Measurements from ENCODE around the gene LCE1E.

LCE1E gene, protein sequence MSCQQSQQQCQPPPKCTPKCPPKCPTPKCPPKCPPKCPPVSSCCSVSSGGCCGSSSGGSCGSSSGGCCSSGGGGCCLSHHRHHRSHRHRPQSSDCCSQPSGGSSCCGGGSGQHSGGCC

GRCh38 chr1:152786077-152786476, at the start of gene LCE1E:
Gene LCE1E (plus strand): TSS chr1:152786257. CDS start chr1:152787300, 1,043 bp downstream.
- Mint-ChIP-seq H3K27ac (no peak within 1 kb of the TSS), H3K36me3 (no peaks in the 10 kb centered on the region), H3K9me3 (no peaks in the 10 kb centered on the region), H3K4me1 (no peaks in the 10 kb centered on the region), H3K4me3 (no peak within 1 kb of the TSS)
- DNase-seq (ENCODE audit: low spot score in 2 of 2) (no peak), ATAC-seq (no peak)

- no peak overlapping the region for H3K4me3 Mint-ChIP-seq
- no peak overlapping the region for H3K27ac Mint-ChIP-seq
- no peak for DNase-seq (ENCODE audit: low spot score in 2 of 2)
- ATAC-seq: no peak
- H3K36me3 Mint-ChIP-seq: no peaks in the 10 kb centered on the region
- H3K9me3 Mint-ChIP-seq: no peaks in the 10 kb centered on the region
- H3K4me1 Mint-ChIP-seq: no peaks in the 10 kb centered on the region
Observed at GRCh38 chr1:152737997-152738396, 48.1 kb upstream of the LCE1E start.

DNA sequence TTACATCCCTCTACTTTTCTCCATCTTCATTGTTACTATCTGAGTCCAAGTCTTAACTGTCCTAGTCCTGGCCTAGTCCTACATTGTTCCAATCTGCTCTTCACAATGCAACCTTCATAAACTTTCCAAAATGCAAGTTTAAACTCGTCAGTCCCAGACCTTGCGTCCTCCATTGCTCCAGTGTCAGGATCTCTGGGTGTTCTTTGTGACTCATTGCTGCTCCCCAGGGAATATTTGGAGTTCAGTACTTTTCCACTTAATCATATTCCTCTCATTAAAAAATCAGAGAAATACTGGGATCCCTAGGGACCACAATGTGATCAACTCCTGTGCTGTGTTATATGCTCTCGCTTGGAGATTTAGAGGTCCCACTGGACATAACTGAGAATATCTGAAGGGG, 46.2 kb upstream of the LCE1E start:
- Mint-ChIP-seq H3K9me3 (no peaks in the 10 kb centered on the region), H3K27ac (no peak overlapping the region), H3K36me3 (no peaks in the 10 kb centered on the region), H3K4me3 (no peak overlapping the region), H3K4me1 (no peaks in the 10 kb centered on the region)
- ATAC-seq: no peak
- no peak for DNase-seq (ENCODE audit: low spot score in 2 of 2)

DNA sequence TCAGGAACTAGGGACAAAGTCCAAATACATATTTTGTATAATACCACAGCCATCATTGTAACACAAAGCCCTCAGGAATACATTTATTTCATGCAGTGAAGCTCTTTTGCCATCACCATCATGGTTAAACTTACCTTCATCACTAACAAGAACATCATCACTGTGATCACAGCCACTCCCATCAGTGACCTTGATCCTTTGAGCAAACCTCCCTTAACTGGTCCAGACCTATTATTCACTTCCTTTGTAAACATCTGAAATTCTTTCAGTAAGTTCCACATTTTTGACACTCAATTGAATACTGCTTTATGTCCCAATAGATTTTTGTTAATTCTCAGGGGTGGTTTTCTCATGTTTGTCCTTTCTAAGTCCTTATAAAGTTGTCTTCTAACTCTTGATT, 44.4 kb upstream of the LCE1E start:
- Mint-ChIP-seq H3K4me3 (no peak overlapping the region), H3K4me1 (no peaks in the 10 kb centered on the region), H3K36me3 (no peaks in the 10 kb centered on the region), H3K9me3 (no peaks in the 10 kb centered on the region), H3K27ac (no peak overlapping the region)
- DNase-seq (ENCODE audit: low spot score in 2 of 2): no peak
- ATAC-seq: no peak

DNA sequence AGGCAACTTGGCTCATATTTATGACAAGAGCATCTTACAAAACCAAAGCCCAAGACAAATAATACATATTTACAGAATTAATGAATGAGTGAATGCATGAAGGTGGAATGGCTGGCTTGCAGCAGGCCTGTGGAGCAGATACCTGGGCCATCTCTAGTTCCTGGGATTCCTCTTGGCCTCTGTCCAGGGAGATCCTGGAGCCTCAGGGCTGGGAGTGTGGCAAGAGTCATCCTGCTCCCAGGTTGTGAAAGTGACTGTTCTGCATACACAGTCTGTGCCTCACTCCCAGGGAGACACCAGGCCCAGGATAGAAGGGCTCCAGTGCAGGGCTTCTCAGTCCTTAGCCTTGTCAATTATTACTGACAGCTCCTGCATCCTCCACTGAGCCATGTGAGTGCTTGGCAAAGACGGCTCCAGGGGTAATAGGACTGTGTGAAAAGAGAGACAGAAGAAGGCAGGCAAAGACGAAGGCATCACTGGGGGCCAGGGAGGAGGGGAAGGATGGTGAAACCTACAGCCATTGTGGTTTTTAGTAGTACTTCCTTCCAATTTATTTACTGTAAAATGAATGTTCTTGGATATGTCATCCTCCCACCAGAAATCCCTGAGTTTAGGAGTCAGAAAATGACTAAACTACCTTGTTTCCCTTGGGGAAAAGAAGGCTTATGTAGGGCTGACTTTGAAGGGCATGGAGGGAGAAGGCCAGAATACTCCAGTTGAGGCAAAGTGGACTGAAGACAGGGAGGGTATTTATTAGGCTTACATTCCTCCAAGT, 42.5 kb upstream of the LCE1E start:
- H3K4me1 Mint-ChIP-seq: no peaks in the 10 kb centered on the region
- no peaks in the 10 kb centered on the region for H3K36me3 Mint-ChIP-seq
- ATAC-seq (no peak), DNase-seq (ENCODE audit: low spot score in 2 of 2) (no peak)
- no peak overlapping the region for H3K27ac Mint-ChIP-seq
- no peak overlapping the region for H3K4me3 Mint-ChIP-seq
- no peaks in the 10 kb centered on the region for H3K9me3 Mint-ChIP-seq

DNA sequence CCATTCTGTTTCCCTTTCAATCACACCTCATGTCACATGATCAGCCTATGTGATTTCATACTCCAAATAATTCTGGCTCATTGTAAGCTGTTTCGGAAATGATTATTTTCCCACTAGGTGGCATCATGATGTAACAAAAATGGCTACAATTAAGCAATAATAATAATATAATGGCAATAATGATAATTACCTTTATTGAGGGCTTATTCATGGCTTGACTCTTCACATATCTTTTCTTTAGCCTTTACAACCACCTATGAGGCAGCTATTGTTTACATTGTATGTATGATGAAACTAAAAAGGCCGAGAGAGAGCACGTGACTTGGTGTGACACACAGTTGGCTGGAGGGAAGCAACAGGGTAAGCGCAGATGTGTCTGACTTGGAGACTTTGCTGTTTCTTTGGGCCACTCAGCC, 40.8 kb upstream of the LCE1E start:
- H3K4me1 Mint-ChIP-seq: no peaks in the 10 kb centered on the region
- ATAC-seq (no peak), DNase-seq (ENCODE audit: low spot score in 2 of 2) (no peak)
- no peak overlapping the region for H3K27ac Mint-ChIP-seq
- H3K36me3 Mint-ChIP-seq: no peaks in the 10 kb centered on the region
- no peak overlapping the region for H3K4me3 Mint-ChIP-seq
- H3K9me3 Mint-ChIP-seq: no peaks in the 10 kb centered on the region

GRCh38 chr1:152745765-152746444, 40.2 kb upstream of the LCE1E start:
- no peaks in the 10 kb centered on the region for H3K36me3 Mint-ChIP-seq
- no peaks in the 10 kb centered on the region for H3K4me1 Mint-ChIP-seq
- H3K4me3 Mint-ChIP-seq: no peak overlapping the region
- no peak overlapping the region for H3K27ac Mint-ChIP-seq
- no peaks in the 10 kb centered on the region for H3K9me3 Mint-ChIP-seq
- ATAC-seq: no peak
- no peak for DNase-seq (ENCODE audit: low spot score in 2 of 2)

DNA sequence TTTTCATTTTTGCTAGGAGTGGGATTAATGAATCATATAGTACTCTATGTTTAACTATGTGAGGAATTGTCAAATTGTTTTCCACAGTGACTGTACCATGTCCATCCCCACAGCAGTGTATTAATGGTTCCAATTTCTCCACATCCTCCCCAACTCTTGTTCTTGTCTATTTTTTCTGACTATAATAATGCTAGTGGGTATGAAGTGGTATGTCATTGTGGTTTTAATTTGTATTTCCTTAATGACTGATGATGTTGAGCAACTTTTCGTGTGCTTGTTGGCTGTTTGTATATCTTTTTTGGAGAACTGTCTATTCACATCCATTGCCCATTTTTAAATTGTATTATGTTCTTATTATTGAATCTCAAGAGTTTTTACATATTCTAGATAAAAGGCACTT, 38.2 kb upstream of the LCE1E start:
- DNase-seq (ENCODE audit: low spot score in 2 of 2) (no peak), ATAC-seq (no peak)
- Mint-ChIP-seq H3K9me3 (no peaks in the 10 kb centered on the region), H3K4me1 (no peaks in the 10 kb centered on the region), H3K4me3 (no peak overlapping the region), H3K36me3 (no peaks in the 10 kb centered on the region), H3K27ac (no peak overlapping the region)

GRCh38 chr1:152752225-152752624, 33.8 kb upstream of the LCE1E start:
- Mint-ChIP-seq H3K9me3 (no peaks in the 10 kb centered on the region), H3K4me1 (no peaks in the 10 kb centered on the region), H3K27ac (no peak overlapping the region), H3K36me3 (no peaks in the 10 kb centered on the region), H3K4me3 (no peak overlapping the region)
- ATAC-seq (peak; percentile 34), DNase-seq (ENCODE audit: low spot score in 2 of 2) (no peak)

GRCh38 chr1:152753586-152753985, 32.5 kb upstream of the LCE1E start:
- Mint-ChIP-seq H3K27ac (no peak overlapping the region), H3K9me3 (no peaks in the 10 kb centered on the region), H3K36me3 (no peaks in the 10 kb centered on the region), H3K4me3 (no peak overlapping the region), H3K4me1 (no peaks in the 10 kb centered on the region)
- ATAC-seq: no peak
- no peak for DNase-seq (ENCODE audit: low spot score in 2 of 2)

GRCh38 chr1:152756872-152757271, 29.2 kb upstream of the LCE1E start:
- no peak overlapping the region for H3K4me3 Mint-ChIP-seq
- no peaks in the 10 kb centered on the region for H3K36me3 Mint-ChIP-seq
- H3K27ac Mint-ChIP-seq: no peak overlapping the region
- H3K9me3 Mint-ChIP-seq: no peaks in the 10 kb centered on the region
- DNase-seq (ENCODE audit: low spot score in 2 of 2) (no peak), ATAC-seq (no peak)
- no peaks in the 10 kb centered on the region for H3K4me1 Mint-ChIP-seq

- H3K4me3 Mint-ChIP-seq: no peak within 1 kb of the TSS
- no peaks in the 10 kb centered on the region for H3K9me3 Mint-ChIP-seq
- no peak within 1 kb of the TSS for H3K27ac Mint-ChIP-seq
- H3K4me1 Mint-ChIP-seq: no peaks in the 10 kb centered on the region
- DNase-seq (ENCODE audit: low spot score in 2 of 2) (no peak), ATAC-seq (peak; percentile 12)
- H3K36me3 Mint-ChIP-seq: no peaks in the 10 kb centered on the region
Observed at GRCh38 chr1:152757747-152758146, 28.3 kb upstream of the LCE1E start, which contains the start of gene KPRP. Gene KPRP (plus strand): TSS chr1:152758025. CDS start chr1:152759589, 1,564 bp downstream.

DNA sequence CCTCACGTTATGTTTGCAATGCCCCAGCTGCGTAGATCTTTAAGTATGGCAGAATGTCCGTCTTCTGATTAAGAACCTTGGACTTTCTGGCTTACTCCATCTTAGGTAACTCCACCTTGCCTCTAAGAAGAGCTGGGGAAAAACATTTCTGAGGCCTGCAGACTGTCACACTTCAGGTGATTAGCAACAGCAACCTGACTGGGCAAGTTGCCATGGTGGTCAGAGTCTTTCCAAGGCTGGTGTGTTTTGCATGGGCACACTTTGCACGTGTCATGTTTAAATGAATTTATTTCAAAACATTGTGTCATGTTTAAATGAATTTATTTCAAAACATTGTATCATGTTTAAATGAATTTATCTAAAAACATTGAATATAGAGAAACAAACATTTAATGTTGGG, 27.4 kb upstream of the LCE1E start:
- DNase-seq (ENCODE audit: low spot score in 2 of 2): no peak
- Mint-ChIP-seq H3K4me1 (no peaks in the 10 kb centered on the region), H3K9me3 (no peaks in the 10 kb centered on the region), H3K4me3 (no peak overlapping the region), H3K36me3 (no peaks in the 10 kb centered on the region), H3K27ac (no peak overlapping the region)
- ATAC-seq: no peak

DNA sequence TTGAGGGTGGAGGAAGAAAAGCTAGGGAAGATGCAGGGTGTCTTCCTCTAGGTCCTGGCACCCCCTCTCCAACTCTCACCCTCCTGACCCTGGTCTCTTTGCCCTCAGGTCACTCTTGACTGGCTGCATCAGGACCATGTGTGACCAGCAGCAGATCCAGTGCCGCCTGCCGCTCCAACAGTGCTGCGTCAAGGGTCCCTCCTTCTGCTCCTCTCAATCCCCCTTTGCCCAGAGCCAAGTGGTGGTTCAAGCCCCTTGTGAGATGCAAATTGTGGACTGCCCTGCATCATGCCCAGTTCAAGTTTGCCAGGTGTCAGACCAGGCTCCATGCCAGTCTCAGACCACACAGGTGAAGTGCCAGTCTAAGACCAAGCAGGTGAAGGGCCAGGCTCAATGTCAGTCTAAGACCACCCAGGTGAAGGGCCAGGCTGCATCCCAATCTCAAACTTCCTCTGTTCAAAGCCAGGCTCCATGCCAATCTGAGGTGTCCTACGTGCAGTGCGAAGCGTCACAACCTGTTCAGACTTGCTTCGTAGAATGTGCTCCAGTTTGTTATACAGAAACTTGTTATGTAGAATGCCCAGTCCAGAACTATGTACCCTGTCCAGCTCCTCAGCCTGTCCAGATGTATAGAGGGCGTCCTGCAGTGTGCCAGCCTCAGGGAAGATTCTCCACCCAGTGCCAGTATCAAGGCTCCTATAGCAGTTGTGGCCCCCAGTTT, 26.4 kb upstream of the LCE1E start:
- Mint-ChIP-seq H3K4me3 (no peak overlapping the region), H3K27ac (no peak overlapping the region), H3K36me3 (no peaks in the 10 kb centered on the region), H3K9me3 (no peaks in the 10 kb centered on the region), H3K4me1 (no peaks in the 10 kb centered on the region)
- ATAC-seq (no peak), DNase-seq (ENCODE audit: low spot score in 2 of 2) (no peak)

GRCh38 chr1:152760551-152761190, 25.4 kb upstream of the LCE1E start:
- DNase-seq (ENCODE audit: low spot score in 2 of 2): no peak
- Mint-ChIP-seq H3K4me3 (no peak overlapping the region), H3K9me3 (no peaks in the 10 kb centered on the region), H3K4me1 (no peaks in the 10 kb centered on the region), H3K27ac (no peak overlapping the region), H3K36me3 (no peaks in the 10 kb centered on the region)
- no peak for ATAC-seq

Measured in stimulated activated effector memory CD8-positive, alpha-beta T cell treated with anti-CD3 and anti-CD28 coated beads, Interleukin-12 subunit alpha, Interleukin-12 subunit beta, amount 100 ng/mL, for 72 hours (primary cell).